Measurements from ENCODE around the gene HIRA. TPM values are rescaled to one million over a fixed set of nuclear protein-coding genes. Genes with fewer than 3 reads are reported as not detected.

The HIRA gene
- total and polyA plus RNA-seq, 9 of the 15 experiments (the other 6 are each of a cell fraction or from before 2014, with no cell fraction given), result 0.96 to 132 (median 58.4) TPM

- TF ChIP-seq ZBTB49 (CRISPR knock-in tag; IDR thresholded peaks at IDR 0.05; ENCODE audit: borderline replicate concordance), result no peak
- no peak for TF ChIP-seq HES1 (IDR thresholded peaks at IDR 0.05; ENCODE audit: low read depth)
- peak; percentile 93 for TF ChIP-seq BRD4 (IDR thresholded peaks at IDR 0.05)
- no peak for TF ChIP-seq ZNF280B (CRISPR knock-in tag; IDR thresholded peaks at IDR 0.05)
- no peak for TF ChIP-seq IRF1 (CRISPR knock-in tag; IDR thresholded peaks at IDR 0.05; ENCODE audit: borderline replicate concordance)
- no peak for TF ChIP-seq ZNF398 (CRISPR knock-in tag; IDR thresholded peaks at IDR 0.05)
- no peak for TF ChIP-seq POLR2AphosphoS5 (IDR thresholded peaks at IDR 0.05; ENCODE audit: control insufficient read depth, insufficient read depth, low read depth, low read length)
- no peak for TF ChIP-seq CEBPG (CRISPR knock-in tag; IDR thresholded peaks at IDR 0.05)
- TF ChIP-seq CEBPG (tag; conservative IDR thresholded peaks at IDR 0.05 in 1 of 2, IDR thresholded peaks at IDR 0.05 in 1 of 2), result no peak
- no peak for TF ChIP-seq GTF2B (IDR thresholded peaks at IDR 0.05; ENCODE audit: extremely low read depth, insufficient read length)
- peak; percentile 71; the same call in 1 of the 2 replicates for TF ChIP-seq HIVEP1 (CRISPR knock-in tag; IDR thresholded peaks at IDR 0.05)
- TF ChIP-seq PCBP1 (IDR thresholded peaks at IDR 0.05; ENCODE audit: low read depth, low read length, poor library complexity, severe bottlenecking), result peak; percentile 100
- TF ChIP-seq ETV1 (tag; conservative IDR thresholded peaks at IDR 0.05; ENCODE audit: low read depth), result peak; percentile 100
- peak in 1 of 2 experiments; percentile 50; a peak in 2 of 4 replicates for TF ChIP-seq RCOR1 (IDR thresholded peaks at IDR 0.05; ENCODE audit: borderline replicate concordance in 1 of 2, low read depth in 2 of 2, low read length in 2 of 2)
- no peak for TF ChIP-seq PURB (CRISPR knock-in tag; IDR thresholded peaks at IDR 0.05; ENCODE audit: low read depth)
- no peak for TF ChIP-seq ZNF280A (IDR thresholded peaks at IDR 0.05; ENCODE audit: low read depth, partially characterized antibody)
- no peak for TF ChIP-seq PHB2 (IDR thresholded peaks at IDR 0.05; ENCODE audit: low read depth)
Measured at GRCh38 chr22:19478901-19479354, 47.4 kb upstream of the HIRA start, which contains the start of gene UFD1 (continued).
